VCaP (cell line): ENCODE measurements around the gene ASB7.
A peak's percentile ranks its signal among the peaks of the same experiment; 100 is the strongest.

Experiments used
- H3K27ac ChIP-seq: fragments of 450-650 bp; 2 replicates; pipeline ENCODE4 v1.5.1; 2017
- CTCF ChIP-seq: fragments of 450-650 bp; conservative IDR thresholded peaks from 2 replicates; pipeline ENCODE4 v1.5.1; 2017; ENCODE audit warnings: mild to moderate bottlenecking, moderate library complexity

Gene ASB7

GRCh38 chr15:100665570-100665969 lies 63.2 kb downstream of the ASB7 start:
- no peak overlapping the region for H3K27ac ChIP-seq
- TF ChIP-seq CTCF: no peak

- TF ChIP-seq CTCF: no peak
- H3K27ac ChIP-seq: no peak overlapping the region
Measured at GRCh38 chr15:100667405-100668347, 65.3 kb downstream of the ASB7 start.

- H3K27ac ChIP-seq: no peak overlapping the region
- TF ChIP-seq CTCF: no peak
Measured at GRCh38 chr15:100668348-100668745, 66.0 kb downstream of the ASB7 start.

- H3K27ac ChIP-seq: no peak overlapping the region
- no peak for TF ChIP-seq CTCF
Measured at GRCh38 chr15:100669260-100669659, 66.9 kb downstream of the ASB7 start.

- no peak overlapping the region for H3K27ac ChIP-seq
- TF ChIP-seq CTCF: no peak
Measured at GRCh38 chr15:100670505-100671021, 68.2 kb downstream of the ASB7 start.

- no peak for TF ChIP-seq CTCF
Measured at GRCh38 chr15:100671124-100671680, 68.8 kb downstream of the ASB7 start.

GRCh38 chr15:100671858-100672543 lies 69.6 kb downstream of the ASB7 start:
- TF ChIP-seq CTCF: peak; percentile 91

More at GRCh38 chr15:100671124-100671680, 68.8 kb downstream of the ASB7 start:
- H3K27ac ChIP-seq: no peak overlapping the region

More at GRCh38 chr15:100671858-100672543, 69.6 kb downstream of the ASB7 start:
- H3K27ac ChIP-seq: no peak overlapping the region
